Neural crest cell (in vitro differentiated cells): Measurements from ENCODE around the gene SETD6. TPM values are rescaled to one million over a fixed set of nuclear protein-coding genes. Genes with fewer than 3 reads are reported as not detected.
"Not testable (repeated sequence)": the region's sequence is repeated elsewhere in the genome, so short reads cannot be mapped to it uniquely, and the experiment has no call there.

Source experiments
- DNase-seq: peaks from one replicate; pipeline ENCODE4 v3.0.0; 2021; ENCODE audit warnings: low read depth, mixed read lengths, low spot score
- H3K27ac Mint-ChIP-seq: one replicate; pipeline ENCODE4 v1.8.0; 2021; ENCODE audit warnings: mild to moderate bottlenecking, mixed read lengths; ENCODE audit not compliant: unreplicated experiment
- H3K27me3 Mint-ChIP-seq: 2 replicates; pipeline ENCODE4 v1.8.0; 2021; ENCODE audit warnings: low read depth, mild to moderate bottlenecking, mixed read lengths
- H3K36me3 Mint-ChIP-seq: 2 replicates; pipeline ENCODE4 v1.8.0; 2021; ENCODE audit warnings: low read depth, mild to moderate bottlenecking, mixed read lengths
- H3K4me1 Mint-ChIP-seq: 2 replicates; pipeline ENCODE4 v1.8.0; 2021; ENCODE audit warnings: mixed read lengths
- H3K4me3 Mint-ChIP-seq: one replicate; pipeline ENCODE4 v1.8.0; 2021; ENCODE audit warnings: mild to moderate bottlenecking, mixed read lengths
- H3K9me3 Mint-ChIP-seq: 2 replicates; pipeline ENCODE4 v1.8.0; 2021; ENCODE audit warnings: mixed read lengths
- CTCF ChIP-seq: fragments of 200-600 bp; sonication (generic); conservative IDR thresholded peaks from 2 replicates; pipeline ENCODE4 v1.5.0; 2021; ENCODE audit warnings: antibody characterized with exemption, mild to moderate bottlenecking
- total RNA-seq: library from RNA; stranded (reverse); gene quantifications from 2 replicates; pipeline ENCODE4 v1.2.1, GENCODE V29; 2021

SETD6 gene
- total RNA-seq, 1 donor from 2014 or later, result 35.6 TPM

GRCh38 chr16:58548378-58548777 lies 33.1 kb downstream of the SETD6 start:
- H3K4me1 Mint-ChIP-seq, result no peaks in the 10 kb centered on the region
- H3K27me3 Mint-ChIP-seq, result no peaks in the 10 kb centered on the region
- H3K27ac Mint-ChIP-seq, result no peak overlapping the region
- no peak for DNase-seq
- no peaks in the 10 kb centered on the region for H3K9me3 Mint-ChIP-seq
- no peak overlapping the region for H3K4me3 Mint-ChIP-seq
- H3K36me3 Mint-ChIP-seq, result peaks cover 10% of the 10 kb centered on the region
- no peak for TF ChIP-seq CTCF

GRCh38 chr16:58551496-58551895 lies 36.2 kb downstream of the SETD6 start:
- Mint-ChIP-seq H3K27me3 (no peaks in the 10 kb centered on the region), H3K4me1 (no peaks in the 10 kb centered on the region), H3K4me3 (no peak overlapping the region), H3K27ac (no peak overlapping the region), H3K9me3 (no peaks in the 10 kb centered on the region), H3K36me3 (peaks cover 2% of the 10 kb centered on the region)
- DNase-seq, result no peak
- no peak for TF ChIP-seq CTCF

- no peak for DNase-seq
Observed at GRCh38 chr16:58556678-58557077, 41.4 kb downstream of the SETD6 start.

GRCh38 chr16:58563235-58563634 lies 47.9 kb downstream of the SETD6 start:
- no peak overlapping the region for H3K4me3 Mint-ChIP-seq
- no peaks in the 10 kb centered on the region for H3K9me3 Mint-ChIP-seq
- TF ChIP-seq CTCF, result no peak
- H3K27ac Mint-ChIP-seq, result no peak overlapping the region
- peaks cover 21% of the 10 kb centered on the region for H3K36me3 Mint-ChIP-seq
- H3K4me1 Mint-ChIP-seq, result no peaks in the 10 kb centered on the region
- no peak for DNase-seq
- H3K27me3 Mint-ChIP-seq, result no peaks in the 10 kb centered on the region

More at GRCh38 chr16:58556678-58557077, 41.4 kb downstream of the SETD6 start:
- Mint-ChIP-seq H3K9me3 (no peaks in the 10 kb centered on the region), H3K27me3 (no peaks in the 10 kb centered on the region), H3K4me1 (no peaks in the 10 kb centered on the region), H3K27ac (no peak overlapping the region), H3K4me3 (no peak overlapping the region), H3K36me3 (peaks cover 10% of the 10 kb centered on the region)
- no peak for TF ChIP-seq CTCF

GRCh38 chr16:58563775-58564174 lies 48.5 kb downstream of the SETD6 start:
- no peaks in the 10 kb centered on the region for H3K27me3 Mint-ChIP-seq
- no peaks in the 10 kb centered on the region for H3K9me3 Mint-ChIP-seq
- no peaks in the 10 kb centered on the region for H3K4me1 Mint-ChIP-seq
- no peak overlapping the region for H3K27ac Mint-ChIP-seq
- no peak overlapping the region for H3K4me3 Mint-ChIP-seq
- peak; percentile 40 for TF ChIP-seq CTCF
- DNase-seq, result no peak
- peaks cover 21% of the 10 kb centered on the region for H3K36me3 Mint-ChIP-seq

GRCh38 chr16:58565697-58566096 lies 50.4 kb downstream of the SETD6 start:
- DNase-seq, H3K27me3 Mint-ChIP-seq: not testable (repeated sequence)

More at GRCh38 chr16:58565697-58566096, 50.4 kb downstream of the SETD6 start:
- H3K4me3 Mint-ChIP-seq, H3K9me3 Mint-ChIP-seq, H3K4me1 Mint-ChIP-seq, H3K27ac Mint-ChIP-seq: not testable (repeated sequence)
- H3K36me3 Mint-ChIP-seq, result peaks cover 24% of the 10 kb centered on the region

Other genes starting within 250 kb of the SETD6 start
- not detected in 2 replicates for gene PRSS54, start 220.5 kb upstream of the SETD6 start, total RNA-seq
- gene GINS3, start 123.0 kb upstream of the SETD6 start, total RNA-seq, result 22.2 and 23.7 TPM in 2 replicates
- 52.5 and 58.9 TPM in 2 replicates for gene NDRG4, start 15.4 kb upstream of the SETD6 start, total RNA-seq
- gene CNOT1, start 114.3 kb downstream of the SETD6 start, total RNA-seq, result 247 and 254 TPM in 2 replicates
- gene SLC38A7, start 169.3 kb downstream of the SETD6 start, total RNA-seq, result 31.7 and 31.8 TPM in 2 replicates
- gene GOT2, start 218.8 kb downstream of the SETD6 start, total RNA-seq, result 128 and 133 TPM in 2 replicates